HepG2 (cell line): ENCODE results near the gene WDR18. TPM values are rescaled to one million over a fixed set of nuclear protein-coding genes. Genes with fewer than 3 reads are reported as not detected.

Source experiments
- ATAC-seq: fragments of 200-7000 bp; cut with Tn5 transposase; 3 replicates; pipeline ENCODE4 v1.9.1; 2020; ENCODE audit warnings: mild to moderate bottlenecking, moderate library complexity
- BruUV-seq: library from RNA; stranded (reverse); fragments of 400-500 nt; replicated peaks from 2 replicates; lab custom pipeline; 2021; lab: Mats Ljungman, UMichigan
- CTCF ChIA-PET: fragments of 300-600 bp; formaldehyde crosslinking; extraction: SDS; loops from one replicate; lab custom pipeline; 2021; ENCODE audit warnings: low total read pairs, inconsistent platforms, low intra/inter-chr PET ratio; lab: Yijun Ruan, JAX
- POLR2A ChIA-PET: fragments of 350-600 bp; sonication (Branson Sonifier 250); formaldehyde crosslinking; loops from one replicate; lab custom pipeline; 2020; ENCODE audit warnings: antibody characterized with exemption, inconsistent platforms; lab: Yijun Ruan, JAX
- DNase-seq: peaks from one replicate; pipeline ENCODE4 v3.0.0-alpha.2; 2015; ENCODE audit warnings: low spot score
- FAIRE-seq: peaks from 3 replicates; lab custom pipeline; 2011; peaks lifted over from hg19 to GRCh38; lab: Jason Lieb, UNC
- H2AFZ ChIP-seq: one replicate; pipeline ENCODE4 v1.6.1; 2011; ENCODE audit warnings: low read length, inconsistent platforms
- H3K27ac ChIP-seq: fragments of 300-600 bp; 3 replicates; pipeline ENCODE4 v1.8.0; 2011; ENCODE audit warnings: mixed run types, mild to moderate bottlenecking, mixed read lengths, low read length, inconsistent platforms; ENCODE audit not compliant: insufficient read depth; ENCODE audit errors: extremely low read length
- H3K27me3 ChIP-seq, 2 experiments: fragments of 200-600 bp in 1 of 2; 2 replicates in 1 of 2; 3 replicates in 1 of 2; pipeline versions ENCODE4 v1.6.0 to v1.8.0; 2011; ENCODE audit warnings: low read length in 2 of 2, mild to moderate bottlenecking in 2 of 2, moderate library complexity in 2 of 2, inconsistent platforms in 1 of 2; ENCODE audit not compliant: insufficient read depth in 2 of 2, control insufficient read depth in 1 of 2
- H3K36me3 ChIP-seq, 2 experiments: fragments of 200-600 bp in 1 of 2; replicated peaks in 1 of 2; 2 replicates in 1 of 2; 3 replicates in 1 of 2; pipeline versions ENCODE4 v1.5.1 to v1.8.0; 2011; ENCODE audit warnings: low read length in 2 of 2, inconsistent platforms in 1 of 2; ENCODE audit not compliant: insufficient read depth in 2 of 2, control insufficient read depth in 1 of 2
- H3K4me1 ChIP-seq: 2 replicates; pipeline ENCODE4 v1.5.1; 2012; ENCODE audit warnings: low read length, inconsistent platforms; ENCODE audit not compliant: insufficient read depth
- H3K4me2 ChIP-seq: 2 replicates; pipeline ENCODE4 v1.6.0; 2011; ENCODE audit warnings: low read depth, low read length, inconsistent platforms
- H3K4me3 ChIP-seq, 3 experiments: fragments of 200-600 bp in 1 of 3; sonication (generic), shearing (Covaris generic) in 1 of 3; replicated peaks in 1 of 3; 2 replicates each; pipeline ENCODE4 v1.5.1; 2011 to 2016; ENCODE audit warnings: low read length in 3 of 3, inconsistent platforms in 2 of 3, low read depth in 2 of 3, mild to moderate bottlenecking in 2 of 3, control low read depth in 1 of 3, mixed read lengths in 1 of 3; ENCODE audit not compliant: insufficient read depth in 1 of 3
- H3K79me2 ChIP-seq: one replicate; pipeline ENCODE4 v1.6.1; 2011; ENCODE audit warnings: low read length, inconsistent platforms; ENCODE audit not compliant: insufficient read depth
- H3K9ac ChIP-seq: 2 replicates; pipeline ENCODE4 v1.6.0; 2011; ENCODE audit warnings: mild to moderate bottlenecking, low read depth, low read length, inconsistent platforms; ENCODE audit not compliant: insufficient read depth
- H3K9me3 ChIP-seq: 2 replicates; pipeline ENCODE4 v1.5.1; 2012; ENCODE audit warnings: mild to moderate bottlenecking, low read length
- H4K20me1 ChIP-seq: 2 replicates; pipeline ENCODE4 v1.6.0; 2011; ENCODE audit warnings: inconsistent platforms, mild to moderate bottlenecking, low read length, moderate library complexity; ENCODE audit not compliant: insufficient read depth
- CBFB ChIP-seq: sonication (generic); formaldehyde crosslinking; IDR thresholded peaks from 2 replicates; pipeline ENCODE4 v1.4.0; 2020; ENCODE audit warnings: missing genetic modification reagents
- CREB1 ChIP-seq, 2 experiments: fragments of 450-650 bp in 1 of 2; IDR thresholded peaks; 2 replicates each; pipeline ENCODE4 v1.6.1; 2016 to 2017; ENCODE audit warnings: control low read depth in 1 of 2, mild to moderate bottlenecking in 1 of 2, missing compliant biosample characterization in 1 of 2, missing genetic modification characterization in 1 of 2
- KMT2A ChIP-seq: sonication (generic); formaldehyde crosslinking; IDR thresholded peaks from 2 replicates; pipeline ENCODE4 v1.4.0; 2020; ENCODE audit warnings: missing genetic modification reagents
- SUZ12 ChIP-seq: fragments of 150-350 bp; IDR thresholded peaks from 2 replicates; pipeline ENCODE4 v1.6.1; 2014; ENCODE audit warnings: low read depth, low read length
- ZNF205 ChIP-seq: IDR thresholded peaks from 2 replicates; pipeline ENCODE4 v1.6.1; 2018; ENCODE audit warnings: missing biosample characterization, missing genetic modification reagents
- ZNF543 ChIP-seq: sonication (generic); formaldehyde crosslinking; IDR thresholded peaks from 2 replicates; pipeline ENCODE4 v1.4.0; 2020; ENCODE audit warnings: mild to moderate bottlenecking, missing genetic modification reagents
- WGBS: methylation state at CpG from one replicate; pipeline ENCODE4 v1.1.6; 2017; ENCODE audit warnings: low lambda C conversion rate; 5-methylcytosine and 5-hydroxymethylcytosine counted together
- in situ Hi-C: cut with HindIII; loops from 2 replicates; pipeline ENCODE4 v1.10.0; 2017; ENCODE audit warnings: low pct_unique_long_range_greater_than_20kb; ENCODE audit not compliant: extremely low pct_ligation_motif_present
- intact Hi-C: fragments of 100-400 bp; cut with micrococcal nuclease; formaldehyde crosslinking; loops from one replicate; pipeline ENCODE4 v1.10.0; 2022; ENCODE audit not compliant: unreplicated experiment
- polyA plus RNA-seq, 8 experiments: library from polyadenylated mRNA; depleted of rRNA in 3 of 8; stranded (reverse) in 7 of 8; unstranded in 1 of 8; fragments of >200 nt; fragmentation: Illumina TruSeq in 4 of 8; extraction: Trizol in 4 of 8; gene quantifications; 2 replicates each; pipeline versions ENCODE4 v1.2.1 to v1.2.3, GENCODE V29; 2011 to 2016; ENCODE audit warnings: low read depth in 4 of 8, missing spikeins in 1 of 8, mixed read lengths in 1 of 8; ENCODE audit not compliant: insufficient read depth in 1 of 8
- total RNA-seq, 5 experiments: library from RNA; depleted of rRNA; stranded (reverse); fragments of >200 nt; fragmentation: Illumina TruSeq; extraction: Trizol; gene quantifications; 2 replicates each; pipeline ENCODE4 v1.2.3, GENCODE V29; 2016; ENCODE audit warnings: low read depth in 1 of 5
- TF ChIP-seq, protein P1 (sequence below): sonication (generic); formaldehyde crosslinking; IDR thresholded peaks from 2 replicates; pipeline ENCODE4 v1.4.0; 2020; ENCODE audit warnings: mild to moderate bottlenecking, low read depth, missing genetic modification reagents
- TF ChIP-seq, protein P2 (sequence below): IDR thresholded peaks from 2 replicates; pipeline ENCODE4 v1.6.1; 2016; ENCODE audit warnings: low read depth, borderline replicate concordance
- TF ChIP-seq, protein P3 (sequence below): sonication (generic); formaldehyde crosslinking; IDR thresholded peaks from one replicate; pipeline ENCODE4 v1.5.1; 2020; ENCODE audit warnings: mild to moderate bottlenecking, missing genetic modification reagents; ENCODE audit errors: not compliant biosample characterization

The WDR18 gene
- total and polyA plus RNA-seq, 2 of the 13 experiments (the other 11 are each of a cell fraction or from before 2014, with no cell fraction given) = 36.4 to 47.6 TPM

DNA sequence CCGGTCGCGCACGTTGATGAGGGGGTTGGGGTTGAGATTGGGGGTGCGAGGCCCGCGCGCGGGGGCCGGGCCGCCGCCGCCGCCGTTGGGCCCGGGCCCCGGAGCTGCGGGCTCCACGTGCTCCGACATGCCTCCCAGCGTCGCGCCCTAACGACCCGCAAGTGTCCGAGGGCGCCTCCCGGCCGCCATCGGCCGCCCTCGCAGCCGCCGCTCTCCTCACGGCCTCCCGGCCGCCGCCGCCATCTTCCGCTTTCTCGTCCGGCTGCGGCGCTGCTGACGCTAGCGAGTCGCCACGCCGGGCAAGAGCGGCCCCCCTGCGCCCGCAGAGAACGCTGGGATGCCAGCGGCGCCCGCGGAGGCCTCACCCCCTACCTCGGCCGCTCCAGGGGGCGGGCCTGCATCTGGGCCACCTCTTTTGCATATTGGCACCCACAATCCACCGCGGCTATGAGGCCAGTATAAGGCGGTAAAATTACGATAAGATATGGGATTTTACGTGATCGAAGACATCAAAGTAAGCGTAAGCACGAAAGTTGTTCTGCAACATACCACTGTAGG, 36.8 kb downstream of the WDR18 start, which contains the start of gene TMEM259:
TSS of gene TMEM259 (minus strand) at position 256 of the 558 bp plus-strand sequence. CDS start at position 129, 127 bp downstream.
- in situ Hi-C loops (no loop called here), intact Hi-C loops (loop anchor here (2.0 kb wide), 1 partner anchor 68 kb away; no protein-coding TSS in a partner anchor)
- ATAC-seq (peak; percentile 82), FAIRE-seq (no peak), DNase-seq (peak; percentile 92)
- POLR2A ChIA-PET = interaction anchor here (1.0 to 1.4 kb wide), 6 partner anchors 19 to 182 kb away, joined by 3 to 5 read pairs (median 4); partner anchors contain the start of genes ARHGAP45 and GPX4
- Histone ChIP-seq H3K4me1 (peaks cover 47% of the 10 kb centered on the region), H3K9ac (peak within 1 kb of the TSS; percentile 90), H3K27me3 (no peaks in the 10 kb centered on the region; a peak in 1 of 5 replicates), H4K20me1 (peaks cover 27% of the 10 kb centered on the region), H2AFZ (no peak within 1 kb of the TSS), H3K9me3 (no peaks in the 10 kb centered on the region), H3K4me2 (peak within 1 kb of the TSS; percentile 93), H3K79me2 (peaks cover 48% of the 10 kb centered on the region), H3K36me3 (0 out of 5 replicates have a peak, but pooled peaks cover 0 to 1% of the 10 kb centered on the region in 2 experiments), H3K27ac (peak within 1 kb of the TSS; percentile 77), H3K4me3 (peak within 1 kb of the TSS; percentile 69 to 92 (median 90))
- WGBS = 0% methylated on average over 10 of the region's 68 CpGs
- CTCF ChIA-PET = interaction anchor here (1.1 kb wide), 1 partner anchor 99 kb away, joined by 3 read pairs; no protein-coding TSS in a partner anchor
- BruUV-seq = no TSS peak
- TF ChIP-seq, protein P1, sequence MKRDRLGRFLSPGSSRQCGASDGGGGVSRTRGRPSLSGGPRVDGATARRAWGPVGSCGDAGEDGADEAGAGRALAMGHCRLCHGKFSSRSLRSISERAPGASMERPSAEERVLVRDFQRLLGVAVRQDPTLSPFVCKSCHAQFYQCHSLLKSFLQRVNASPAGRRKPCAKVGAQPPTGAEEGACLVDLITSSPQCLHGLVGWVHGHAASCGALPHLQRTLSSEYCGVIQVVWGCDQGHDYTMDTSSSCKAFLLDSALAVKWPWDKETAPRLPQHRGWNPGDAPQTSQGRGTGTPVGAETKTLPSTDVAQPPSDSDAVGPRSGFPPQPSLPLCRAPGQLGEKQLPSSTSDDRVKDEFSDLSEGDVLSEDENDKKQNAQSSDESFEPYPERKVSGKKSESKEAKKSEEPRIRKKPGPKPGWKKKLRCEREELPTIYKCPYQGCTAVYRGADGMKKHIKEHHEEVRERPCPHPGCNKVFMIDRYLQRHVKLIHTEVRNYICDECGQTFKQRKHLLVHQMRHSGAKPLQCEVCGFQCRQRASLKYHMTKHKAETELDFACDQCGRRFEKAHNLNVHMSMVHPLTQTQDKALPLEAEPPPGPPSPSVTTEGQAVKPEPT = no peak
- TF ChIP-seq SUZ12 (peak; percentile 85), ZNF543 (CRISPR knock-in tag) (peak; percentile 29; the same call in 1 of the 2 replicates), CBFB (CRISPR knock-in tag) (peak; percentile 73), KMT2A (peak; percentile 71; the same call in 1 of the 2 replicates), ZNF205 (CRISPR knock-in tag) (no peak), CREB1 (IDR thresholded peaks at IDR 0.05) (no peak), CREB1 (CRISPR knock-in tag; IDR thresholded peaks at IDR 0.05) (no peak)
- TF ChIP-seq, protein P2, sequence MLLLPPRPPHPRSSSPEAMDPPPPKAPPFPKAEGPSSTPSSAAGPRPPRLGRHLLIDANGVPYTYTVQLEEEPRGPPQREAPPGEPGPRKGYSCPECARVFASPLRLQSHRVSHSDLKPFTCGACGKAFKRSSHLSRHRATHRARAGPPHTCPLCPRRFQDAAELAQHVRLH (CRISPR knock-in tag) = no peak; the same call in 1 of the 2 replicates
- TF ChIP-seq, protein P3, sequence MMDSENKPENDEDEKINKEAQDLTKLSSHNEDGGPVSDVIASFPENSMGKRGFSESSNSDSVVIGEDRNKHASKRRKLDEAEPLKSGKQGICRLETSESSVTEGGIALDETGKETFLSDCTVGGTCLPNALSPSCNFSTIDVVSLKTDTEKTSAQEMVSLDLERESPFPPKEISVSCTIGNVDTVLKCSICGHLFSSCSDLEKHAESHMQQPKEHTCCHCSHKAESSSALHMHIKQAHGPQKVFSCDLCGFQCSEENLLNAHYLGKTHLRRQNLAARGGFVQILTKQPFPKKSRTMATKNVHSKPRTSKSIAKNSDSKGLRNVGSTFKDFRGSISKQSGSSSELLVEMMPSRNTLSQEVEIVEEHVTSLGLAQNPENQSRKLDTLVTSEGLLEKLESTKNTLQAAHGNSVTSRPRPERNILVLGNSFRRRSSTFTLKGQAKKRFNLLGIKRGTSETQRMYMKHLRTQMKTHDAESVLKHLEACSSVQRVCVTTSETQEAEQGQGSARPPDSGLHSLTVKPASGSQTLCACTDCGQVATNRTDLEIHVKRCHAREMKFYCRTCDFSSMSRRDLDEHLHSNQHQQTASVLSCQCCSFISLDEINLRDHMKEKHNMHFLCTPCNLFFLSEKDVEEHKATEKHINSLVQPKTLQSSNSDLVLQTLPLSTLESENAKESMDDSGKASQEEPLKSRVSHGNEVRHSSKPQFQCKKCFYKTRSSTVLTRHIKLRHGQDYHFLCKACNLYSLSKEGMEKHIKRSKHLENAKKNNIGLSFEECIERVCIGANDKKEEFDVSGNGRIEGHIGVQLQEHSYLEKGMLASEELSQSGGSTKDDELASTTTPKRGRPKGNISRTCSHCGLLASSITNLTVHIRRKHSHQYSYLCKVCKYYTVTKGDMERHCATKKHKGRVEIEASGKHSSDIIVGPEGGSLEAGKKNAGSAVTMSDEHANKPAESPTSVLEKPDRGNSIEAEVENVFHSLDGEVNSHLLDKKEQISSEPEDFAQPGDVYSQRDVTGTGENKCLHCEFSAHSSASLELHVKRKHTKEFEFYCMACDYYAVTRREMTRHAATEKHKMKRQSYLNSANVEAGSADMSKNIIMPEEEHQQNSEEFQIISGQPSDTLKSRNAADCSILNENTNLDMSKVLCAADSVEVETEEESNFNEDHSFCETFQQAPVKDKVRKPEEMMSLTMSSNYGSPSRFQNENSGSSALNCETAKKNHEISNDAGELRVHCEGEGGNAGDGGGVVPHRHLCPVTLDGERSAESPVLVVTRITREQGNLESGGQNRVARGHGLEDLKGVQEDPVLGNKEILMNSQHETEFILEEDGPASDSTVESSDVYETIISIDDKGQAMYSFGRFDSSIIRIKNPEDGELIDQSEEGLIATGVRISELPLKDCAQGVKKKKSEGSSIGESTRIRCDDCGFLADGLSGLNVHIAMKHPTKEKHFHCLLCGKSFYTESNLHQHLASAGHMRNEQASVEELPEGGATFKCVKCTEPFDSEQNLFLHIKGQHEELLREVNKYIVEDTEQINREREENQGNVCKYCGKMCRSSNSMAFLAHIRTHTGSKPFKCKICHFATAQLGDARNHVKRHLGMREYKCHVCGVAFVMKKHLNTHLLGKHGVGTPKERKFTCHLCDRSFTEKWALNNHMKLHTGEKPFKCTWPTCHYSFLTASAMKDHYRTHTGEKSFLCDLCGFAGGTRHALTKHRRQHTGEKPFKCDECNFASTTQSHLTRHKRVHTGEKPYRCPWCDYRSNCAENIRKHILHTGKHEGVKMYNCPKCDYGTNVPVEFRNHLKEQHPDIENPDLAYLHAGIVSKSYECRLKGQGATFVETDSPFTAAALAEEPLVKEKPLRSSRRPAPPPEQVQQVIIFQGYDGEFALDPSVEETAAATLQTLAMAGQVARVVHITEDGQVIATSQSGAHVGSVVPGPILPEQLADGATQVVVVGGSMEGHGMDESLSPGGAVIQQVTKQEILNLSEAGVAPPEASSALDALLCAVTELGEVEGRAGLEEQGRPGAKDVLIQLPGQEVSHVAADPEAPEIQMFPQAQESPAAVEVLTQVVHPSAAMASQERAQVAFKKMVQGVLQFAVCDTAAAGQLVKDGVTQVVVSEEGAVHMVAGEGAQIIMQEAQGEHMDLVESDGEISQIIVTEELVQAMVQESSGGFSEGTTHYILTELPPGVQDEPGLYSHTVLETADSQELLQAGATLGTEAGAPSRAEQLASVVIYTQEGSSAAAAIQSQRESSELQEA = no peak
